Measurements from ENCODE around the gene PLPPR1.

- TF ChIP-seq RFX5 (IDR thresholded peaks at IDR 0.05; ENCODE audit: low read length) (no peak), USF2 (IDR thresholded peaks at IDR 0.05; ENCODE audit: borderline replicate concordance, low read depth, low read length) (no peak), GATA2 (CRISPR knock-in tag; IDR thresholded peaks at IDR 0.05) (no peak), YY1 (IDR thresholded peaks at IDR 0.05; ENCODE audit: low read depth) (no peak), EP300 (IDR thresholded peaks at IDR 0.05; ENCODE audit: borderline replicate concordance in 1 of 2, low read depth in 1 of 2, low read length in 1 of 2) (no peak), ZBTB33 (IDR thresholded peaks at IDR 0.05; ENCODE audit: borderline replicate concordance, low read depth) (no peak)
- TF ChIP-seq, protein P1, sequence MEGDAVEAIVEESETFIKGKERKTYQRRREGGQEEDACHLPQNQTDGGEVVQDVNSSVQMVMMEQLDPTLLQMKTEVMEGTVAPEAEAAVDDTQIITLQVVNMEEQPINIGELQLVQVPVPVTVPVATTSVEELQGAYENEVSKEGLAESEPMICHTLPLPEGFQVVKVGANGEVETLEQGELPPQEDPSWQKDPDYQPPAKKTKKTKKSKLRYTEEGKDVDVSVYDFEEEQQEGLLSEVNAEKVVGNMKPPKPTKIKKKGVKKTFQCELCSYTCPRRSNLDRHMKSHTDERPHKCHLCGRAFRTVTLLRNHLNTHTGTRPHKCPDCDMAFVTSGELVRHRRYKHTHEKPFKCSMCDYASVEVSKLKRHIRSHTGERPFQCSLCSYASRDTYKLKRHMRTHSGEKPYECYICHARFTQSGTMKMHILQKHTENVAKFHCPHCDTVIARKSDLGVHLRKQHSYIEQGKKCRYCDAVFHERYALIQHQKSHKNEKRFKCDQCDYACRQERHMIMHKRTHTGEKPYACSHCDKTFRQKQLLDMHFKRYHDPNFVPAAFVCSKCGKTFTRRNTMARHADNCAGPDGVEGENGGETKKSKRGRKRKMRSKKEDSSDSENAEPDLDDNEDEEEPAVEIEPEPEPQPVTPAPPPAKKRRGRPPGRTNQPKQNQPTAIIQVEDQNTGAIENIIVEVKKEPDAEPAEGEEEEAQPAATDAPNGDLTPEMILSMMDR (IDR thresholded peaks at IDR 0.05), result no peak
Measured at GRCh38 chr9:101029315-101030085, 973 bp downstream of the PLPPR1 start.
